Hepatocyte (in vitro differentiated cells): ENCODE data around the gene TSPEAR.

ENCODE experiments used
- EZH2 ChIP-seq: fragments of 200-600 bp; sonication (generic); IDR thresholded peaks from 2 replicates; pipeline ENCODE4 v1.6.1; 2016; ENCODE audit warnings: antibody characterized with exemption, mild to moderate bottlenecking, borderline replicate concordance
- TF ChIP-seq, protein P1 (sequence below): fragments of 200-600 bp; sonication (generic); IDR thresholded peaks from 2 replicates; pipeline ENCODE4 v1.5.1; 2016; ENCODE audit warnings: antibody characterized with exemption, mild to moderate bottlenecking; ENCODE audit not compliant: poor library complexity

DNA sequence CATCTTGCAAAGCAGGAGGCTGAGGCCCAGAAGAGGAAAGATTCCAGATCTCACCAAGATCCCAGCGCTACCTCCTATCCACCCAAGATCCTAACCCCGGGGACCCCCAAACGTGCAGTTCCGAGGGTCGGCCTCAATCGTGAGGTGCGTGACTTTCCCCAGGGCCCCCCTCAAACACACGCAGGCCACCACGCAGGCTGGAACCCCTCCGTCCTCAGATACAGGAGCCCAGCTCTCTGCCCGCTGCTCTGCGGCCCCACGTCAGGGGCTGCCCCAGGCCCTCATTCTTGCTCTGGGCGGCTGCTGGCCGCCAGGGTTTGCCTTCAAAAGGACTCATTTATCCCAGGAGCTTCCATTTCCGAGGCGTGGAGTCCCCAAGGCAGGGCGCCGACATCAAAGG, 211.3 kb downstream of the TSPEAR start:
- TF ChIP-seq, protein P1, sequence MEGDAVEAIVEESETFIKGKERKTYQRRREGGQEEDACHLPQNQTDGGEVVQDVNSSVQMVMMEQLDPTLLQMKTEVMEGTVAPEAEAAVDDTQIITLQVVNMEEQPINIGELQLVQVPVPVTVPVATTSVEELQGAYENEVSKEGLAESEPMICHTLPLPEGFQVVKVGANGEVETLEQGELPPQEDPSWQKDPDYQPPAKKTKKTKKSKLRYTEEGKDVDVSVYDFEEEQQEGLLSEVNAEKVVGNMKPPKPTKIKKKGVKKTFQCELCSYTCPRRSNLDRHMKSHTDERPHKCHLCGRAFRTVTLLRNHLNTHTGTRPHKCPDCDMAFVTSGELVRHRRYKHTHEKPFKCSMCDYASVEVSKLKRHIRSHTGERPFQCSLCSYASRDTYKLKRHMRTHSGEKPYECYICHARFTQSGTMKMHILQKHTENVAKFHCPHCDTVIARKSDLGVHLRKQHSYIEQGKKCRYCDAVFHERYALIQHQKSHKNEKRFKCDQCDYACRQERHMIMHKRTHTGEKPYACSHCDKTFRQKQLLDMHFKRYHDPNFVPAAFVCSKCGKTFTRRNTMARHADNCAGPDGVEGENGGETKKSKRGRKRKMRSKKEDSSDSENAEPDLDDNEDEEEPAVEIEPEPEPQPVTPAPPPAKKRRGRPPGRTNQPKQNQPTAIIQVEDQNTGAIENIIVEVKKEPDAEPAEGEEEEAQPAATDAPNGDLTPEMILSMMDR, result no peak
- TF ChIP-seq EZH2, result no peak
